Upper lobe of right lung (tissue), 1 donor: Measurements from ENCODE around the gene VWF. TPM values are rescaled to one million over a fixed set of nuclear protein-coding genes. Genes with fewer than 3 reads are reported as not detected.
"Not testable (repeated sequence)": the region's sequence is repeated elsewhere in the genome, so short reads cannot be mapped to it uniquely, and the experiment has no call there.

Experiments
- ATAC-seq: fragments of 200-7000 bp; cut with Tn5 transposase; one replicate; pipeline ENCODE4 v1.9.1; 2020; ENCODE audit warnings: mild to moderate bottlenecking, moderate library complexity
- DNase-seq: peaks from one replicate; pipeline ENCODE4 v3.0.0-alpha.2; 2020
- H3K27ac ChIP-seq: fragments of 200-600 bp; one replicate; pipeline ENCODE4 v1.8.0; 2022
- H3K27me3 ChIP-seq: fragments of 200-600 bp; one replicate; pipeline ENCODE4 v1.8.0; 2022; ENCODE audit warnings: mild to moderate bottlenecking
- H3K36me3 ChIP-seq: fragments of 200-600 bp; one replicate; pipeline ENCODE4 v1.8.0; 2022
- H3K4me1 ChIP-seq: fragments of 200-600 bp; one replicate; pipeline ENCODE4 v1.8.0; 2022
- H3K4me3 ChIP-seq: fragments of 200-600 bp; one replicate; pipeline ENCODE4 v1.8.0; 2022; ENCODE audit warnings: mild to moderate bottlenecking
- H3K9me3 ChIP-seq: fragments of 200-600 bp; one replicate; pipeline ENCODE4 v1.8.0; 2022
- CTCF ChIP-seq: fragments of 200-600 bp; IDR thresholded peaks from one replicate; pipeline ENCODE4 v1.8.0; 2022; ENCODE audit warnings: antibody characterized with exemption
- intact Hi-C: fragments of 100-400 bp; cut with DNase I; formaldehyde crosslinking; loops from one replicate; pipeline ENCODE4 v1.11.0; 2022
- total RNA-seq: library from RNA; stranded (reverse); fragmentation: NEBNext Ultra II Directional; extraction: Animal tissue kit (Norgen Biotek cat#: 25700); gene quantifications from one replicate; pipeline ENCODE4 v1.2.1, GENCODE V29; 2021
- donor health status: DM: no; HTN: yes; CAD: no; lungs with severe emphysema.

The VWF gene
- total RNA-seq, 1 donor from 2014 or later = 729 TPM

- H3K4me3 ChIP-seq = no peak overlapping the region
- H3K27me3 ChIP-seq = no peaks in the 10 kb centered on the region
- H3K27ac ChIP-seq = no peak overlapping the region
- peaks cover under 1% of the 10 kb centered on the region for H3K4me1 ChIP-seq
- no peak for TF ChIP-seq CTCF
- no peaks in the 10 kb centered on the region for H3K9me3 ChIP-seq
- DNase-seq = no peak
- intact Hi-C loops = no loop called here
- no peak for ATAC-seq
- H3K36me3 ChIP-seq = no peaks in the 10 kb centered on the region
Measured at GRCh38 chr12:6146951-6147350, 22.5 kb upstream of the VWF start.

- no peak for DNase-seq
Measured at GRCh38 chr12:6146509-6146908, 22.0 kb upstream of the VWF start.

GRCh38 chr12:6145564-6145963, 21.1 kb upstream of the VWF start:
- intact Hi-C loops = no loop called here
- peak overlapping the region; percentile 58 for H3K27ac ChIP-seq
- TF ChIP-seq CTCF = no peak
- H3K4me3 ChIP-seq = no peak overlapping the region
- no peaks in the 10 kb centered on the region for H3K36me3 ChIP-seq
- H3K27me3 ChIP-seq = no peaks in the 10 kb centered on the region
- H3K9me3 ChIP-seq = no peaks in the 10 kb centered on the region
- DNase-seq (no peak), ATAC-seq (no peak)
- peaks cover 12% of the 10 kb centered on the region for H3K4me1 ChIP-seq

More at GRCh38 chr12:6146509-6146908, 22.0 kb upstream of the VWF start:
- H3K4me1 ChIP-seq = peaks cover 5% of the 10 kb centered on the region
- H3K27ac ChIP-seq = no peak overlapping the region
- no peak for TF ChIP-seq CTCF
- no peaks in the 10 kb centered on the region for H3K27me3 ChIP-seq
- no peak overlapping the region for H3K4me3 ChIP-seq
- no peaks in the 10 kb centered on the region for H3K9me3 ChIP-seq
- H3K36me3 ChIP-seq = no peaks in the 10 kb centered on the region
- ATAC-seq = no peak
- intact Hi-C loops = no loop called here

- H3K4me1 ChIP-seq = peaks cover 32% of the 10 kb centered on the region
- H3K36me3 ChIP-seq = no peaks in the 10 kb centered on the region
- ATAC-seq (no peak), DNase-seq (no peak)
- no peaks in the 10 kb centered on the region for H3K27me3 ChIP-seq
- intact Hi-C loops = no loop called here
- H3K9me3 ChIP-seq = no peaks in the 10 kb centered on the region
- no peak overlapping the region for H3K4me3 ChIP-seq
- no peak for TF ChIP-seq CTCF
- H3K27ac ChIP-seq = no peak overlapping the region
Measured at GRCh38 chr12:6143303-6143675, 18.8 kb upstream of the VWF start.

GRCh38 chr12:6142368-6143302, 18.2 kb upstream of the VWF start:
- ATAC-seq, intact Hi-C loops, H3K4me3 ChIP-seq, H3K27me3 ChIP-seq, H3K9me3 ChIP-seq, H3K36me3 ChIP-seq, H3K27ac ChIP-seq: not testable (repeated sequence)
- DNase-seq = peak; percentile 41
- H3K4me1 ChIP-seq = peaks cover 32% of the 10 kb centered on the region

- peak; percentile 63 for DNase-seq
- H3K9me3 ChIP-seq, H3K4me3 ChIP-seq, intact Hi-C loops, ATAC-seq, H3K27me3 ChIP-seq, H3K36me3 ChIP-seq: not testable (repeated sequence)
- peak overlapping the region; percentile 79 for H3K27ac ChIP-seq
- H3K4me1 ChIP-seq = peaks cover 32% of the 10 kb centered on the region
Measured at GRCh38 chr12:6141731-6142367, 17.4 kb upstream of the VWF start.
